NCI-H82 treated with DMSO at 0.1 percent for 48 hours (cell line): Measurements from ENCODE around the gene PRICKLE2.

Experiments used
- DNase-seq: peaks from one replicate; lab custom pipeline; 2025; ENCODE audit not compliant: unreplicated experiment; lab: John Stamatoyannopoulos, UW

PRICKLE2 gene, protein sequence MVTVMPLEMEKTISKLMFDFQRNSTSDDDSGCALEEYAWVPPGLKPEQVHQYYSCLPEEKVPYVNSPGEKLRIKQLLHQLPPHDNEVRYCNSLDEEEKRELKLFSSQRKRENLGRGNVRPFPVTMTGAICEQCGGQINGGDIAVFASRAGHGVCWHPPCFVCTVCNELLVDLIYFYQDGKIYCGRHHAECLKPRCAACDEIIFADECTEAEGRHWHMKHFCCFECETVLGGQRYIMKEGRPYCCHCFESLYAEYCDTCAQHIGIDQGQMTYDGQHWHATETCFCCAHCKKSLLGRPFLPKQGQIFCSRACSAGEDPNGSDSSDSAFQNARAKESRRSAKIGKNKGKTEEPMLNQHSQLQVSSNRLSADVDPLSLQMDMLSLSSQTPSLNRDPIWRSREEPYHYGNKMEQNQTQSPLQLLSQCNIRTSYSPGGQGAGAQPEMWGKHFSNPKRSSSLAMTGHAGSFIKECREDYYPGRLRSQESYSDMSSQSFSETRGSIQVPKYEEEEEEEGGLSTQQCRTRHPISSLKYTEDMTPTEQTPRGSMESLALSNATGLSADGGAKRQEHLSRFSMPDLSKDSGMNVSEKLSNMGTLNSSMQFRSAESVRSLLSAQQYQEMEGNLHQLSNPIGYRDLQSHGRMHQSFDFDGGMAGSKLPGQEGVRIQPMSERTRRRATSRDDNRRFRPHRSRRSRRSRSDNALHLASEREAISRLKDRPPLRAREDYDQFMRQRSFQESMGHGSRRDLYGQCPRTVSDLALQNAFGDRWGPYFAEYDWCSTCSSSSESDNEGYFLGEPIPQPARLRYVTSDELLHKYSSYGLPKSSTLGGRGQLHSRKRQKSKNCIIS

GRCh38 chr3:64224826-64225610, at the start of gene PRICKLE2:
Gene PRICKLE2, minus strand, starts transcription at chr3:64225466. Its CDS starts 26,539 bp downstream, at chr3:64198927.
- peak; percentile 63 for DNase-seq

DNA sequence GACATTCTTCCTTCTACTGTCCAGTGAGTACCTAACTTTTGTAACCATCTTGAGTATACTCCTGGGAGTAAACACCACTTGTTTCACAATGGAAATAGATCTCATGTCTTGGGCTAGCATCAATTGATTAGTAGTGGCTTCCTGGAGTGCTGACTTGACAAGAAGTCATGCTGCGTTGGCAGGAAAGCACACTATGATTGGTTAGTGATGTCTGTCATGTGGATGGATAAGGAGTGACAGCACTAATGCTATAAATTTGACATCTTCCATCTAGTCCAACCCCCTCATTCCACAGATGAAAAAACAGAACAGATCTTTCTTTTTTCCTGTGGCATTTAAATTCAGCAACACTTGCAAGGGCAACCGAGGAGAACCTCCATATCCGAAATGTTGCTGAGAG, 47.6 kb upstream of the PRICKLE2 start:
- DNase-seq = no peak

DNA sequence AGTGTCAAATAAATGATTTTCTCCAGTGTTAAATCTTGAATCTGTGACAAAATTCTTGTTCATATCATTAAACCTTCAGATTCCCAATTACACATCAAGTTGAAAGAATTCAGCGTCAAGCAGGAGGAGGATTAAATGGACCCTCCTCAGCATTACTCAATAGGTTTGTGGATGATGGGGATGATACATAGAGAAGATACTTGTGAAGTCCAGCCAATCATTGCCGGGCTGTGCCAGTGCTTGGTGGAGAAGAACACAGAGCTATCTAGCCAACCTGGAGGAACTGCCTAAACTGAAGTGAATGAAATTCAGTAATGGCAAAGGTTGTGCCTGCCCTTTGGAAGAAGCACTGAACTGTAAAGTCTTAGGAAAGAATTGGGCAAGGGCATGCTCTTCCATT, 47.0 kb upstream of the PRICKLE2 start:
- DNase-seq = no peak

- no peak for DNase-seq
Measured at GRCh38 chr3:64271631-64272030, 46.4 kb upstream of the PRICKLE2 start.

- no peak for DNase-seq
Measured at GRCh38 chr3:64270866-64271260, 45.6 kb upstream of the PRICKLE2 start.

DNA sequence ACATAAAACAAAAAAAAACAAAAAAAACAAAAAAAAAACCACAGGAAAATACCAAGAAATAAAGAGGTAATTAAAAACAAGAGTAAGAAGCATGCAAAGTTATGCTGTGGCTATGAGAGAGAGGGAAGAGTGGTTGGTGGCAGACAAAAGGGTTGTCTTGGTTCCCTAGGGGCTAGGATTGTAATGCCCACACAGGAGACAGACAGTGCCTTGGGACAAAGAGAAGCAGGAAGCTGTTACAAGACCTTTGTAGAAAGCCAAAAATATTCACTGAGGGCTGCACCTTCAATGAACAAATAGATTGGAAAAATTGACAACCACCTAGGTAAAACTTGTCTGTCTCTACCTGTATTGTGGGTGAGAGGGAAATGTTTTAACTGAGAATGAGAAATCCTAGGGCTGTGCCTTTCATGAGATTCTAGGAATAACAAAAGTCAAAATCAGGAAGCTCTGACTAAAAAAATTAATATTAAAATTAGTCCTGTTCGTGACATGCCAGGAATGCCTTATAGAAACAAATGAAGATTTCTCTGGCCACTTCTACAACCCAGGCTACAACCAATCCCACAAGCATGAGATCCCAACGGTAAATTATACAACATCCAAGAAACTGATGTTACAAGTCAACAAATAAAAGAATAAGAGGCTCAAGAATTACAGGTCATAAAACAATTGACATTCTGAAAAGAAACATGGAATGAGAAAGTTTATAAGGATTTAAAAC, 45.0 kb upstream of the PRICKLE2 start:
- DNase-seq = no peak

DNA sequence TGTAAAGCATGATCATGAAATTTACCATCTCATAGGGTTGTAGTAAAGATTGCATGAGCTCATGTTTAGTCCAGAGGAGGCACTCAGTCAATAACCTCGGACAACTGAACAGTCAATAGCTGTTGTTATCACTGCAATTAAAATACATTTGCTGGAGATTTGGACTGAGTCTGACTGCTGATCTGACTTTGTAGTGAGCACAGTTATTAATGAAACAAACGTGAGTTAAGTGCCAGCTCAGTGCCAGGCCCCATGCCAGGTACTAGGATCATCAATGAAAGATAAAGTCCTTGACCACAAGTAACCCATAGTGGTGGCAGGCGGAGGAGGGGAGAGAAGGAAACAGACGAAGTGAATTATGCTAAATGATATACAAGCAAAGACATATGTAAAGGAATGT, 43.7 kb upstream of the PRICKLE2 start:
- DNase-seq = no peak

- peak; percentile 17 for DNase-seq
Measured at GRCh38 chr3:64267721-64268604, 42.7 kb upstream of the PRICKLE2 start.

GRCh38 chr3:64266983-64267382, 41.7 kb upstream of the PRICKLE2 start:
- DNase-seq = peak; percentile 31

- DNase-seq = no peak
Measured at GRCh38 chr3:64266065-64266931, 41.0 kb upstream of the PRICKLE2 start.

DNA sequence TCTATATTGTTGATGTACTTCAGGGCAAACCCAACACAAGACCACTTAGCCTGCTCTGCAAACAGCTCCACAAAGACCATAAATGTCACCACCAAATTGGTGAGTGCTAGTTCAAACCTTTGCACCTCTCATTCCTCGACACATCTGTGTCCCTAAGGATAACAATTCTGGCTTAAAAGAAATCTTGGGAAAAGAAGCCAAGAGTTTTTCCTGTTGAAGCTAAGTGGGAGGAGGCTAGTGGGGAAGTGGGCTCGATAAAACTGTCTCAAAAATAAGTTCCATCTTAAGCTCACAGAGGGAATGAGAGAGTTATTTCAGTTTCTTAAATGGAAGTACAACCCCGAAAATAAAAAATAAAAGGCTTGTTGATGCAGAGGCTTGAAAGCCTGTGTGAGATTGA, 40.4 kb upstream of the PRICKLE2 start:
- no peak for DNase-seq

DNA sequence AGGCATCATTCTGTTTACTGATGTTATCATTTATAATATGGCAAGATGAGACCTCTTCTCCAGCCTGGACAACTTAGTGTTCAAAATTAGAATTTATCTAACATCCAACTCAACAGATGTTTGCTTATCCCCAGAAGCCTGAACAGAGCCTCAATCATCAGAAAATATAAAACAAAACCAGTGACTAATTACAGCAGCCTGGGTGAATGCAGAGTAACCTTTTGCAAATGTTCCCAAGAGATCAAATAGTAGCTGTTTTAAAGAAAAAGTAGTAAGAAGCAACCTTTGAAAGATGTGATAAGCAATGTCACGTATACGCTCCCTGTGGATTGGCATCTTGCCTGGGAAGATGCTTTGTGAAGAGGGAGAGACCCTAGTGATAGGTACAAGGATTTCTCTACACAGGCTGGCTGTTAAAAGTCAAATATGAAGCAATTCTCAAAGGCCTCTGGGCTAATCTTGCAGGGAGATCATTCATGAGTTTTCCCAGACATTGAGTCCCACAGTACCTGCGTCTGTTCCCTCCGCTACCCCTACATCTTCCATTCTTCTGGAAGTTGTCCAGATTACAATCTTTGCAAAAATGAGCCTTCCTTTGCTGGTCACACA, 39.3 kb upstream of the PRICKLE2 start:
- no peak for DNase-seq

GRCh38 chr3:64262574-64263114, 37.4 kb upstream of the PRICKLE2 start:
- no peak for DNase-seq

- no peak for DNase-seq
Measured at GRCh38 chr3:64260431-64260830, 35.2 kb upstream of the PRICKLE2 start.

GRCh38 chr3:64259636-64260035, 34.4 kb upstream of the PRICKLE2 start:
- DNase-seq = no peak

GRCh38 chr3:64257100-64257755, 32.0 kb upstream of the PRICKLE2 start:
- no peak for DNase-seq

- DNase-seq = no peak
Measured at GRCh38 chr3:64255741-64256340, 30.6 kb upstream of the PRICKLE2 start.
